Measurements from ENCODE around the gene DNASE1L1. TPM values are rescaled to one million over a fixed set of nuclear protein-coding genes. Genes with fewer than 3 reads are reported as not detected.

The DNASE1L1 gene
- polyA plus RNA-seq, 1 donor (not counting 4 experiments of a cell fraction or from before 2014, with no cell fraction given) = 17.1 TPM

DNA sequence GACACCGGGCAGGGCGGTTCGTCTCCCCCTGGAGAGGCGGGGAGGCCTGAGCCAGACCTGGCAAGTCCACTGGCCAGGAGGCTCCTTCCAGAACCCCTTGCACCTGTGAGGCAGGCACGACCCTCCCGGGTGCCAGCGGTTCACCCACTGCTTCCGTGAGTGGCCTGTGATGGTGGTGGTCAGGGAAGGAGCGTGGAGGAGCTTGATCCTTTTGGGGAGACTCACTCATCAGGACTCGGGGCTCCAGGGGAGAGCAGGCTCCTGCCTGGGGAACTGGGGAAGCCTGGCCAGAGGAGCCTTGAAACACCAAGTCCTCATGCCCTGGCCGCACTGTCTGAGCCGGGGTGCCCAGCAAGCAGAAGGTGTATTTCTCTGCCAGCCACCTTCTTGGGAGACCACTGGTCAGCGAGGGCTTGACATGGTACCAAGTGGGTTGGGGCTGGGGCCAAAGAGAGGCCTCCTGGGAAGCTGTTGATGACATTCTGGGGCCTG, 35.7 kb upstream of the DNASE1L1 start:
- Histone ChIP-seq H3K9ac (ENCODE audit: control insufficient read depth, extremely low read depth, insufficient read depth, low read length) (peak overlapping the region; percentile 54), H4K20me1 (ENCODE audit: control insufficient read depth, extremely low read depth, insufficient read depth, low read length) (no peaks in the 10 kb centered on the region), H3K79me2 (ENCODE audit: control insufficient read depth, insufficient read depth, low read length) (peaks cover 2% of the 10 kb centered on the region), H3K4me1 (ENCODE audit: control insufficient read depth, extremely low read depth, insufficient read depth, low read length) (peaks cover 11% of the 10 kb centered on the region), H3K27ac (ENCODE audit: control insufficient read depth, insufficient read depth, low read length) (no peak overlapping the region), H3K9me1 (ENCODE audit: control insufficient read depth, extremely low read depth, insufficient read depth, low read length) (no peaks in the 10 kb centered on the region), H2AFZ (ENCODE audit: control insufficient read depth, low read length) (no peak overlapping the region), H3K9me3 (ENCODE audit: control insufficient read depth, low read depth, low read length) (no peaks in the 10 kb centered on the region), H3K27me3 (ENCODE audit: control insufficient read depth, extremely low read depth, insufficient read depth, low read length) (no peaks in the 10 kb centered on the region), H3K36me3 (ENCODE audit: control insufficient read depth in 2 of 2, extremely low read depth in 1 of 2, insufficient read depth in 2 of 2, low read length in 2 of 2) (peaks cover 0 to 9% of the 10 kb centered on the region in 2 experiments), H3K4me2 (ENCODE audit: control insufficient read depth, extremely low read depth, insufficient read depth, low read depth, low read length) (peak overlapping the region; percentile 71), H3K4me3 (ENCODE audit: control insufficient read depth in 2 of 3, extremely low read depth in 1 of 3, insufficient read depth in 2 of 3, low read depth in 1 of 3, low read length in 3 of 3) (peak overlapping the region; percentile 48 to 54 (median 49))
- no peak for DNase-seq (ENCODE audit: low read depth, low spot score)
- dilution Hi-C loops (cut with MboI; ENCODE audit: extremely low pct_ligation_motif_present, low sequenced_read_pairs) = no loop called here
- no peak for FAIRE-seq
- no peak for TF ChIP-seq EZH2 (IDR thresholded peaks at IDR 0.05; ENCODE audit: low read length)
- TF ChIP-seq, protein P1, sequence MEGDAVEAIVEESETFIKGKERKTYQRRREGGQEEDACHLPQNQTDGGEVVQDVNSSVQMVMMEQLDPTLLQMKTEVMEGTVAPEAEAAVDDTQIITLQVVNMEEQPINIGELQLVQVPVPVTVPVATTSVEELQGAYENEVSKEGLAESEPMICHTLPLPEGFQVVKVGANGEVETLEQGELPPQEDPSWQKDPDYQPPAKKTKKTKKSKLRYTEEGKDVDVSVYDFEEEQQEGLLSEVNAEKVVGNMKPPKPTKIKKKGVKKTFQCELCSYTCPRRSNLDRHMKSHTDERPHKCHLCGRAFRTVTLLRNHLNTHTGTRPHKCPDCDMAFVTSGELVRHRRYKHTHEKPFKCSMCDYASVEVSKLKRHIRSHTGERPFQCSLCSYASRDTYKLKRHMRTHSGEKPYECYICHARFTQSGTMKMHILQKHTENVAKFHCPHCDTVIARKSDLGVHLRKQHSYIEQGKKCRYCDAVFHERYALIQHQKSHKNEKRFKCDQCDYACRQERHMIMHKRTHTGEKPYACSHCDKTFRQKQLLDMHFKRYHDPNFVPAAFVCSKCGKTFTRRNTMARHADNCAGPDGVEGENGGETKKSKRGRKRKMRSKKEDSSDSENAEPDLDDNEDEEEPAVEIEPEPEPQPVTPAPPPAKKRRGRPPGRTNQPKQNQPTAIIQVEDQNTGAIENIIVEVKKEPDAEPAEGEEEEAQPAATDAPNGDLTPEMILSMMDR (optimal IDR thresholded peaks at IDR 0.05 in 1 of 3, IDR thresholded peaks at IDR 0.05 in 1 of 3, conservative IDR thresholded peaks at IDR 0.05 in 1 of 3; ENCODE audit: extremely low read depth in 1 of 3, insufficient read depth in 2 of 3, low read length in 3 of 3) = no peak

DNA sequence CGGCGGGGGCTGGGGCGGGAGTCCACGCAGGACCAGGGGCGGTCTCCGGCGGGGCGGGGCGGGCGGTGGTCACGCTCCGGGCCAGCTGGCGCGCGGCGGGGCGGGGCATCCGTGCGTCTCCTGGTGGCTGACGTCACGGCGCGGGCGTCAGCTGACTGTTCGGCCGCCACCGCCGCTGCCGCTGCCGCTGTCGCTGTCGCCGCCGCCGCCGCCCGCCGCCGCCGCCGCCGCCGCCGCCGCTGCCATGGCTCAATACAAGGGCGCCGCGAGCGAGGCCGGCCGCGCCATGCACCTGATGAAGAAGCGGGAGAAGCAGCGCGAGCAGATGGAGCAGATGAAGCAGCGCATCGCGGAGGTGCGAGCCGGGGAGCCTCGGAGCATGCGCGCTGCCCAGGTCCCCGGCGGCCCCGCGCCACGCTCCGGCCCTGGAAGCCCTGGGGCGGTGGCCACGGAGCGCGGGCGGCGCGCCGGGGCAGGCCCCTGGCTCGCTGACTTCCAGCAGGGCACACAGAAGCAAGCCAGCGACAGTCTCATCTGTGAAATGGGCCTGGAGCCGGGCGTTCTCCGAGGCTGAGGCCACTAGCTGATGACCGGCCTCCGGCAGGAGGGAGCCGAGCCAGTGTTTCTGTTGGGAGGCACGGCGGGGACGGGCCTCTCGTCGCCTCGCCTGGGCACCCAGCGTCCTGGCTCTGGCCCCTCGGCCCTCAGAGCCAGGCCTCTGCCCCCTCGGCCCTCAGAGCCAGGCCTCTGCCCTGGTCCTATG, 35.1 kb upstream of the DNASE1L1 start, which contains the start of gene FAM50A:
TSS of gene FAM50A (plus strand) at position 150 of the 763 bp plus-strand sequence. CDS start at position 245, 95 bp downstream.
- H3K36me3 ChIP-seq (ENCODE audit: control insufficient read depth in 2 of 2, extremely low read depth in 1 of 2, insufficient read depth in 2 of 2, low read length in 2 of 2) = peaks cover 0 to 6% of the 10 kb centered on the region in 2 experiments
- H3K9me1 ChIP-seq (ENCODE audit: control insufficient read depth, extremely low read depth, insufficient read depth, low read length) = no peaks in the 10 kb centered on the region
- no peak for TF ChIP-seq EZH2 (IDR thresholded peaks at IDR 0.05; ENCODE audit: low read length)
- TF ChIP-seq, protein P1 (optimal IDR thresholded peaks at IDR 0.05 in 1 of 3, IDR thresholded peaks at IDR 0.05 in 1 of 3, conservative IDR thresholded peaks at IDR 0.05 in 1 of 3; ENCODE audit: extremely low read depth in 1 of 3, insufficient read depth in 2 of 3, low read length in 3 of 3) = no peak
- DNase-seq (ENCODE audit: low read depth, low spot score) = no peak
- H3K9ac ChIP-seq (ENCODE audit: control insufficient read depth, extremely low read depth, insufficient read depth, low read length) = peak within 1 kb of the TSS; percentile 54
- H3K4me1 ChIP-seq (ENCODE audit: control insufficient read depth, extremely low read depth, insufficient read depth, low read length) = peaks cover 11% of the 10 kb centered on the region
- peak within 1 kb of the TSS; percentile 48 to 54 (median 49) for H3K4me3 ChIP-seq (ENCODE audit: control insufficient read depth in 2 of 3, extremely low read depth in 1 of 3, insufficient read depth in 2 of 3, low read depth in 1 of 3, low read length in 3 of 3)
- no peaks in the 10 kb centered on the region for H3K9me3 ChIP-seq (ENCODE audit: control insufficient read depth, low read depth, low read length)
- FAIRE-seq = no peak
- dilution Hi-C loops (cut with MboI; ENCODE audit: extremely low pct_ligation_motif_present, low sequenced_read_pairs) = no loop called here
- no peaks in the 10 kb centered on the region for H3K27me3 ChIP-seq (ENCODE audit: control insufficient read depth, extremely low read depth, insufficient read depth, low read length)
- no peaks in the 10 kb centered on the region for H4K20me1 ChIP-seq (ENCODE audit: control insufficient read depth, extremely low read depth, insufficient read depth, low read length)
- H3K27ac ChIP-seq (ENCODE audit: control insufficient read depth, insufficient read depth, low read length) = no peak within 1 kb of the TSS
- H3K4me2 ChIP-seq (ENCODE audit: control insufficient read depth, extremely low read depth, insufficient read depth, low read depth, low read length) = peak within 1 kb of the TSS; percentile 71
- peaks cover 4% of the 10 kb centered on the region for H3K79me2 ChIP-seq (ENCODE audit: control insufficient read depth, insufficient read depth, low read length)
- H2AFZ ChIP-seq (ENCODE audit: control insufficient read depth, low read length) = no peak within 1 kb of the TSS

All from keratinocyte (primary cell).